GM12878 (cell line): ENCODE measurements around the gene TRIM39. TPM values are rescaled to one million over a fixed set of nuclear protein-coding genes. Genes with fewer than 3 reads are reported as not detected.

Source experiments
- ATAC-seq: fragments of 200-7000 bp; cut with Tn5 transposase; 3 replicates; pipeline ENCODE4 v1.9.1; 2020; ENCODE audit warnings: mild to moderate bottlenecking, moderate library complexity
- BruUV-seq: library from RNA; stranded (reverse); fragments of 400-500 nt; replicated peaks from 2 replicates; lab custom pipeline; 2021; lab: Mats Ljungman, UMichigan
- CTCF ChIA-PET: fragments of 300-600 bp; sonication (Branson Sonifier 250); formaldehyde crosslinking; extraction: SDS; loops from one replicate; lab custom pipeline; 2021; ENCODE audit warnings: inconsistent platforms; lab: Yijun Ruan, JAX
- POLR2A ChIA-PET: fragments of 350-600 bp; formaldehyde crosslinking; extraction: SDS; loops from one replicate; lab custom pipeline; 2021; ENCODE audit warnings: inconsistent platforms; lab: Charles Lee
- RAD21 ChIA-PET: fragments of 300-600 bp; sonication (Branson Sonifier 250); formaldehyde crosslinking; loops from one replicate; lab custom pipeline; 2023; ENCODE audit warnings: antibody characterized with exemption; ENCODE audit not compliant: unreplicated experiment; lab: Charles Lee
- SMC1A ChIA-PET: fragments of 300-600 bp; sonication (Branson Sonifier 250); formaldehyde crosslinking; loops from one replicate; lab custom pipeline; 2023; ENCODE audit not compliant: unreplicated experiment, uncharacterized antibody; lab: Charles Lee
- DNase-seq: peaks from one replicate; pipeline ENCODE4 v3.0.0-alpha.2; 2011; ENCODE audit warnings: low read depth, low spot score
- FAIRE-seq: peaks from 3 replicates; lab custom pipeline; 2011; peaks lifted over from hg19 to GRCh38; lab: Jason Lieb, UNC
- H2AFZ ChIP-seq: 2 replicates; pipeline ENCODE4 v1.6.0; 2011; ENCODE audit warnings: low read depth, low read length, control low read depth; ENCODE audit not compliant: control insufficient read depth
- H3K27ac ChIP-seq: 2 replicates; pipeline ENCODE4 v1.5.1; 2011; ENCODE audit warnings: control low read depth; ENCODE audit not compliant: control insufficient read depth, insufficient read depth
- H3K27me3 ChIP-seq, 2 experiments: replicated peaks in 1 of 2; 2 replicates each; pipeline versions ENCODE4 v1.6.0 to v1.6.1; 2011; ENCODE audit warnings: low read length in 1 of 2; ENCODE audit not compliant: control insufficient read depth in 2 of 2, insufficient read depth in 2 of 2
- H3K36me3 ChIP-seq, 2 experiments: 2 replicates each; pipeline ENCODE4 v1.5.1; 2011; ENCODE audit warnings: low read length in 1 of 2; ENCODE audit not compliant: control insufficient read depth in 2 of 2, insufficient read depth in 2 of 2
- H3K4me1 ChIP-seq: 2 replicates; pipeline ENCODE4 v1.6.1; 2011; ENCODE audit warnings: mild to moderate bottlenecking, low read length, moderate library complexity, mixed read lengths; ENCODE audit not compliant: control insufficient read depth, insufficient read depth
- H3K4me2 ChIP-seq: 2 replicates; pipeline ENCODE4 v1.6.0; 2011; ENCODE audit warnings: control low read depth; ENCODE audit not compliant: control insufficient read depth, insufficient read depth
- H3K4me3 ChIP-seq: fragments of 200-600 bp; sonication (generic); 2 replicates; pipeline ENCODE4 v1.5.1; 2016
- H3K79me2 ChIP-seq: 2 replicates; pipeline ENCODE4 v1.6.0; 2011; ENCODE audit warnings: low read length; ENCODE audit not compliant: control insufficient read depth, insufficient read depth
- H3K9ac ChIP-seq: 2 replicates; pipeline ENCODE4 v1.8.0; 2011; ENCODE audit warnings: low read length, control low read depth, mixed read lengths; ENCODE audit not compliant: control insufficient read depth, insufficient read depth
- H3K9me3 ChIP-seq: replicated peaks from 3 replicates; pipeline ENCODE4 v1.5.1; 2011; ENCODE audit warnings: mild to moderate bottlenecking, low read length; ENCODE audit not compliant: control insufficient read depth, insufficient read depth
- H4K20me1 ChIP-seq: 2 replicates; pipeline ENCODE4 v1.6.0; 2011; ENCODE audit not compliant: control insufficient read depth, insufficient read depth
- GATAD2B ChIP-seq: fragments of 450-650 bp; conservative IDR thresholded peaks from 2 replicates; pipeline ENCODE4 v1.6.1; 2017; ENCODE audit warnings: low read depth, mild to moderate bottlenecking, moderate library complexity
- KAT2A ChIP-seq: conservative IDR thresholded peaks from 2 replicates; pipeline ENCODE4 v1.6.1; 2011; ENCODE audit warnings: low read depth, low read length; ENCODE audit not compliant: control insufficient read depth
- NFYA ChIP-seq: IDR thresholded peaks from 2 replicates; pipeline ENCODE4 v1.6.1; 2011; ENCODE audit warnings: low read depth, mild to moderate bottlenecking, low read length, improper control_type of control experiment, borderline replicate concordance
- PBX3 ChIP-seq: IDR thresholded peaks from 2 replicates; pipeline ENCODE4 v1.6.1; 2011; ENCODE audit warnings: mild to moderate bottlenecking, low read depth, low read length, moderate library complexity; ENCODE audit not compliant: insufficient replicate concordance
- PRDM15 ChIP-seq: fragments of 450-650 bp; formaldehyde crosslinking; IDR thresholded peaks from 2 replicates; pipeline ENCODE4 v1.4.0; 2020; ENCODE audit warnings: mild to moderate bottlenecking, moderate library complexity
- SUPT20H ChIP-seq: IDR thresholded peaks from 2 replicates; pipeline ENCODE4 v1.6.1; 2011; ENCODE audit warnings: low read depth, mild to moderate bottlenecking, low read length, moderate library complexity, borderline replicate concordance; ENCODE audit not compliant: control insufficient read depth
- TBL1XR1 ChIP-seq: IDR thresholded peaks from 2 replicates; pipeline ENCODE4 v1.6.1; 2012; ENCODE audit warnings: low read depth, low read length, improper control_type of control experiment
- ZBTB11 ChIP-seq: fragments of 450-650 bp; formaldehyde crosslinking; IDR thresholded peaks from 2 replicates; pipeline ENCODE4 v1.5.0; 2022; ENCODE audit warnings: mild to moderate bottlenecking, missing genetic modification characterization
- ZZZ3 ChIP-seq: IDR thresholded peaks from 2 replicates; pipeline ENCODE4 v1.6.1; 2011; ENCODE audit warnings: low read depth; ENCODE audit not compliant: control insufficient read depth, insufficient read length
- WGBS: methylation state at CpG from one replicate; pipeline ENCODE4 v1.1.6; 2016; ENCODE audit warnings: low lambda C conversion rate; ENCODE audit not compliant: insufficient replicate concordance, insufficient coverage; ENCODE audit errors: missing lambda C conversion rate; 5-methylcytosine and 5-hydroxymethylcytosine counted together
- in situ Hi-C: fragments of 300-500 bp; cut with MboI; formaldehyde crosslinking; loops from 9 replicates; pipeline ENCODE4 v1.14.3; 2018; ENCODE audit warnings: mixed read lengths
- intact Hi-C: fragments of 100-400 bp; cut with micrococcal nuclease; formaldehyde crosslinking; loops from one replicate; pipeline ENCODE4 v1.14.2; 2022; ENCODE audit not compliant: unreplicated experiment
- polyA plus RNA-seq, 11 experiments: library from polyadenylated mRNA; depleted of rRNA in 4 of 11; unstranded in 6 of 11; stranded (reverse) in 5 of 11; fragments of >200 nt; fragmentation: Nextera tagmentation in 4 of 11; fragmentation: Illumina TruSeq in 1 of 11; extraction: Ambion mirVana in 4 of 11; extraction: Trizol in 1 of 11; gene quantifications; 1 replicate in 1 of 11; 2 replicates in 10 of 11; pipeline versions ENCODE4 v1.2.1 to v1.2.3, GENCODE V29; 2011 to 2016; ENCODE audit warnings: inconsistent platforms in 2 of 11, missing spikeins in 2 of 11, low read depth in 1 of 11
- total RNA-seq, 4 experiments: library from RNA; depleted of rRNA in 3 of 4; stranded (reverse); fragments of >200 nt in 3 of 4; fragmentation: Illumina TruSeq in 1 of 4; extraction: Trizol in 1 of 4; gene quantifications; 2 replicates each; pipeline versions ENCODE4 v1.2.1 to v1.2.3, GENCODE V29; 2013 to 2021

The TRIM39 gene
- total and polyA plus RNA-seq, 10 of the 15 experiments (the other 5 are each of a cell fraction or from before 2014, with no cell fraction given), result 3.0 to 11.9 (median 8.8) TPM

GRCh38 chr6:30356536-30356935, 29.8 kb downstream of the TRIM39 start:
- CTCF ChIA-PET, result interaction anchor here (1.0 to 8.9 kb wide), 4 partner anchors 9 to 138 kb away, joined by 3 to 56 read pairs (median 3); no protein-coding TSS in a partner anchor
- H3K27me3 ChIP-seq, result peaks cover 2 to 7% of the 10 kb centered on the region in 2 experiments; a peak in 3 of 4 replicates
- SMC1A ChIA-PET, result interaction anchor here (0.5 to 2.9 kb wide), 2 partner anchors 16 to 118 kb away, joined by 3 to 13 read pairs; no protein-coding TSS in a partner anchor
- no peaks in the 10 kb centered on the region for H3K79me2 ChIP-seq
- H3K4me1 ChIP-seq, result no peaks in the 10 kb centered on the region
- H4K20me1 ChIP-seq, result no peaks in the 10 kb centered on the region
- POLR2A ChIA-PET, result no interaction called here
- DNase-seq, result no peak
- BruUV-seq, result no TSS peak
- in situ Hi-C loops (no loop called here), intact Hi-C loops (no loop called here)
- H3K9me3 ChIP-seq, result no peaks in the 10 kb centered on the region
- RAD21 ChIA-PET, result no interaction called here
- WGBS, result 93% methylated on average over 1 of the region's 1 CpG
- TF ChIP-seq SUPT20H, result no peak
- no peak for TF ChIP-seq ZBTB11 (CRISPR knock-in tag)
- TF ChIP-seq PRDM15 (CRISPR knock-in tag), result no peak
- no peak for TF ChIP-seq TBL1XR1
- TF ChIP-seq KAT2A, result no peak
- TF ChIP-seq NFYA, result no peak
- no peak for TF ChIP-seq GATAD2B
- no peak for TF ChIP-seq PBX3
- no peak for TF ChIP-seq ZZZ3
- TF ChIP-seq, all 136 proteins: peak for 0
- Histone ChIP-seq H3K27ac (no peak overlapping the region), H3K4me3 (no peak overlapping the region), H3K4me2 (no peak overlapping the region), H3K36me3 (no peaks in the 10 kb centered on the region), H3K9ac (no peak overlapping the region), H2AFZ (no peak overlapping the region)
- no peak for ATAC-seq
- no peak for FAIRE-seq
